Neural crest cell (in vitro differentiated cells): ENCODE measurements around the gene PXMP4. TPM values are rescaled to one million over a fixed set of nuclear protein-coding genes. Genes with fewer than 3 reads are reported as not detected.
A peak's percentile ranks its signal among the peaks of the same experiment; 100 is the strongest.

Source experiments
- DNase-seq: peaks from one replicate; pipeline ENCODE4 v3.0.0; 2021; ENCODE audit warnings: low read depth, mixed read lengths, low spot score
- H3K27ac Mint-ChIP-seq: one replicate; pipeline ENCODE4 v1.8.0; 2021; ENCODE audit warnings: mild to moderate bottlenecking, mixed read lengths; ENCODE audit not compliant: unreplicated experiment
- H3K27me3 Mint-ChIP-seq: 2 replicates; pipeline ENCODE4 v1.8.0; 2021; ENCODE audit warnings: low read depth, mild to moderate bottlenecking, mixed read lengths
- H3K36me3 Mint-ChIP-seq: 2 replicates; pipeline ENCODE4 v1.8.0; 2021; ENCODE audit warnings: low read depth, mild to moderate bottlenecking, mixed read lengths
- H3K4me1 Mint-ChIP-seq: 2 replicates; pipeline ENCODE4 v1.8.0; 2021; ENCODE audit warnings: mixed read lengths
- H3K4me3 Mint-ChIP-seq: one replicate; pipeline ENCODE4 v1.8.0; 2021; ENCODE audit warnings: mild to moderate bottlenecking, mixed read lengths
- H3K9me3 Mint-ChIP-seq: 2 replicates; pipeline ENCODE4 v1.8.0; 2021; ENCODE audit warnings: mixed read lengths
- CTCF ChIP-seq: fragments of 200-600 bp; sonication (generic); conservative IDR thresholded peaks from 2 replicates; pipeline ENCODE4 v1.5.0; 2021; ENCODE audit warnings: antibody characterized with exemption, mild to moderate bottlenecking
- long read RNA-seq: library from polyadenylated mRNA; unstranded; transcript quantifications from one replicate; pipeline ENCODE4 v2.0.0, GENCODE V29; 2020
- total RNA-seq: library from RNA; stranded (reverse); gene quantifications from 2 replicates; pipeline ENCODE4 v1.2.1, GENCODE V29; 2021

PXMP4 gene
- 5.2 and 5.6 TPM in 2 replicates for total RNA-seq
- long read RNA-seq, full-length matches to known transcripts = 5 of 7 reads
- long read RNA-seq, partial matches to known transcripts = 0 of 7 reads
- long read RNA-seq, other reads (novel, unspliced or antisense) = 2 of 7 reads

GRCh38 chr20:33719989-33720709 is at the start of gene PXMP4:
PXMP4 (minus strand) TSS chr20:33720310; CDS start chr20:33720207, 103 bp downstream.
- H3K9me3 Mint-ChIP-seq = peaks cover 3% of the 10 kb centered on the region
- peak within 1 kb of the TSS; percentile 82 for H3K27ac Mint-ChIP-seq
- no peak for TF ChIP-seq CTCF
- no peaks in the 10 kb centered on the region for H3K27me3 Mint-ChIP-seq
- peaks cover 13% of the 10 kb centered on the region for H3K4me1 Mint-ChIP-seq
- no peaks in the 10 kb centered on the region for H3K36me3 Mint-ChIP-seq
- DNase-seq = peak; percentile 62
- peak within 1 kb of the TSS; percentile 56 for H3K4me3 Mint-ChIP-seq

GRCh38 chr20:33769043-33769442 is 48.9 kb upstream of the PXMP4 start:
- no peak for TF ChIP-seq CTCF
- Mint-ChIP-seq H3K9me3 (no peaks in the 10 kb centered on the region), H3K27ac (no peak overlapping the region), H3K36me3 (peaks cover 2% of the 10 kb centered on the region), H3K4me1 (no peaks in the 10 kb centered on the region), H3K27me3 (no peaks in the 10 kb centered on the region), H3K4me3 (no peak overlapping the region)
- DNase-seq = no peak

- Mint-ChIP-seq H3K36me3 (peaks cover 2% of the 10 kb centered on the region), H3K4me3 (no peak overlapping the region), H3K27me3 (no peaks in the 10 kb centered on the region), H3K27ac (no peak overlapping the region), H3K9me3 (no peaks in the 10 kb centered on the region), H3K4me1 (no peaks in the 10 kb centered on the region)
- TF ChIP-seq CTCF = no peak
- no peak for DNase-seq
Measured at GRCh38 chr20:33767777-33768138, 47.6 kb upstream of the PXMP4 start.

- Mint-ChIP-seq H3K4me3 (no peak overlapping the region), H3K4me1 (no peaks in the 10 kb centered on the region), H3K9me3 (no peaks in the 10 kb centered on the region), H3K27me3 (no peaks in the 10 kb centered on the region), H3K27ac (no peak overlapping the region), H3K36me3 (peaks cover 2% of the 10 kb centered on the region)
- no peak for TF ChIP-seq CTCF
- no peak for DNase-seq
Measured at GRCh38 chr20:33766686-33767085, 46.6 kb upstream of the PXMP4 start.

GRCh38 chr20:33765592-33765991 is 45.5 kb upstream of the PXMP4 start:
- TF ChIP-seq CTCF = no peak

More at GRCh38 chr20:33765592-33765991, 45.5 kb upstream of the PXMP4 start:
- Mint-ChIP-seq H3K4me1 (no peaks in the 10 kb centered on the region), H3K27me3 (no peaks in the 10 kb centered on the region), H3K36me3 (peaks cover 2% of the 10 kb centered on the region), H3K4me3 (no peak overlapping the region), H3K27ac (no peak overlapping the region), H3K9me3 (no peaks in the 10 kb centered on the region)
- DNase-seq = no peak
